HEK293 (cell line): ENCODE measurements around the gene TMEM198.

Experiments
- CTCF ChIA-PET: fragments of 350-600 bp; formaldehyde crosslinking; extraction: SDS; loops from one replicate; lab custom pipeline; 2021; ENCODE audit warnings: antibody characterized with exemption; lab: Yijun Ruan, JAX
- POLR2A ChIA-PET: fragments of 300-600 bp; formaldehyde crosslinking; extraction: SDS; loops from one replicate; lab custom pipeline; 2020; ENCODE audit warnings: antibody characterized with exemption, inconsistent platforms; lab: Yijun Ruan, JAX
- H3K27ac ChIP-seq: fragments of 200-500 bp; sonication (Bioruptor generic); 2 replicates; pipeline ENCODE4 v1.5.1; 2014; ENCODE audit warnings: low read depth, low read length, control low read depth, inconsistent platforms; ENCODE audit errors: extremely low read depth
- H3K36me3 ChIP-seq, 2 experiments: fragments of 200-500 bp in 1 of 2; sonication (Bioruptor generic) in 1 of 2; 1 replicate in 1 of 2; 2 replicates in 1 of 2; pipeline ENCODE4 v1.5.1; 2014 to 2017; ENCODE audit warnings: inconsistent platforms in 2 of 2, low read length in 2 of 2; ENCODE audit not compliant: control insufficient read depth in 2 of 2, insufficient read depth in 1 of 2
- H3K4me1 ChIP-seq: fragments of 200-500 bp; sonication (Bioruptor generic); 2 replicates; pipeline ENCODE4 v1.5.1; 2014; ENCODE audit warnings: mild to moderate bottlenecking, low read length, inconsistent platforms; ENCODE audit not compliant: control insufficient read depth, insufficient read depth
- H3K4me3 ChIP-seq: 2 replicates; pipeline ENCODE4 v1.5.1; 2011; ENCODE audit warnings: low read depth, mild to moderate bottlenecking, control low read depth, low read length, moderate library complexity
- H3K9me3 ChIP-seq: fragments of 200-500 bp; sonication (Bioruptor generic); 2 replicates; pipeline ENCODE4 v1.5.1; 2014; ENCODE audit warnings: low read depth, low read length, inconsistent platforms; ENCODE audit not compliant: control insufficient read depth, insufficient read depth
- PBX3 ChIP-seq: sonication (generic); formaldehyde crosslinking; IDR thresholded peaks from 2 replicates; pipeline ENCODE4 v1.8.1; 2022; ENCODE audit warnings: mild to moderate bottlenecking, moderate library complexity, missing genetic modification reagents
- SCRT1 ChIP-seq: fragments of 450-650 bp; formaldehyde crosslinking; IDR thresholded peaks from 2 replicates; pipeline ENCODE4 v1.5.1; 2016; ENCODE audit warnings: missing biosample characterization, missing genetic modification characterization, borderline replicate concordance
- SP2 ChIP-seq: fragments of 450-650 bp; formaldehyde crosslinking; IDR thresholded peaks from 2 replicates; pipeline ENCODE4 v1.5.1; 2016; ENCODE audit warnings: missing biosample characterization, missing genetic modification characterization
- SP7 ChIP-seq: fragments of 450-650 bp; formaldehyde crosslinking; IDR thresholded peaks from 2 replicates; pipeline ENCODE4 v1.5.1; 2016; ENCODE audit warnings: missing biosample characterization, missing genetic modification characterization
- WT1 ChIP-seq: fragments of 450-650 bp; formaldehyde crosslinking; IDR thresholded peaks from 2 replicates; pipeline ENCODE4 v1.5.1; 2016; ENCODE audit warnings: missing biosample characterization, missing genetic modification characterization
- ZBTB21 ChIP-seq: fragments of 450-650 bp; formaldehyde crosslinking; IDR thresholded peaks from 2 replicates; pipeline ENCODE4 v1.5.1; 2017; ENCODE audit warnings: missing biosample characterization, missing genetic modification characterization
- ZFP37 ChIP-seq: fragments of 450-650 bp; formaldehyde crosslinking; IDR thresholded peaks from 2 replicates; pipeline ENCODE4 v1.5.1; 2016; ENCODE audit warnings: missing biosample characterization, missing genetic modification characterization
- ZNF114 ChIP-seq: fragments of 450-650 bp; formaldehyde crosslinking; IDR thresholded peaks from 2 replicates; pipeline ENCODE4 v1.5.0; 2017; ENCODE audit warnings: missing biosample characterization, missing genetic modification characterization
- ZNF146 ChIP-seq: fragments of 450-650 bp; formaldehyde crosslinking; IDR thresholded peaks from 2 replicates; pipeline ENCODE4 v1.5.1; 2016; ENCODE audit warnings: missing biosample characterization, missing genetic modification characterization
- ZNF157 ChIP-seq: fragments of 450-650 bp; formaldehyde crosslinking; IDR thresholded peaks from 2 replicates; pipeline ENCODE4 v1.5.1; 2016; ENCODE audit warnings: missing biosample characterization, missing genetic modification characterization
- ZNF174 ChIP-seq: fragments of 450-650 bp; formaldehyde crosslinking; IDR thresholded peaks from 2 replicates; pipeline ENCODE4 v1.5.0; 2017; ENCODE audit warnings: missing biosample characterization, mild to moderate bottlenecking, missing genetic modification characterization
- ZNF280C ChIP-seq: fragments of 450-650 bp; formaldehyde crosslinking; IDR thresholded peaks from 2 replicates; pipeline ENCODE4 v1.5.1; 2016; ENCODE audit warnings: missing biosample characterization, missing genetic modification characterization
- ZNF292 ChIP-seq: fragments of 450-650 bp; formaldehyde crosslinking; IDR thresholded peaks from 2 replicates; pipeline ENCODE4 v1.5.1; 2016; ENCODE audit warnings: low read depth, missing biosample characterization, missing genetic modification characterization, borderline replicate concordance
- ZNF311 ChIP-seq: fragments of 450-650 bp; formaldehyde crosslinking; IDR thresholded peaks from 2 replicates; pipeline ENCODE4 v1.5.1; 2017; ENCODE audit warnings: missing biosample characterization, missing genetic modification characterization, borderline replicate concordance
- ZNF391 ChIP-seq: fragments of 450-650 bp; formaldehyde crosslinking; IDR thresholded peaks from 2 replicates; pipeline ENCODE4 v1.5.1; 2016; ENCODE audit warnings: low read depth, missing biosample characterization, missing genetic modification characterization, borderline replicate concordance
- ZNF473 ChIP-seq: fragments of 450-650 bp; formaldehyde crosslinking; IDR thresholded peaks from 2 replicates; pipeline ENCODE4 v1.5.1; 2017; ENCODE audit warnings: missing biosample characterization, missing genetic modification characterization
- ZNF514 ChIP-seq: fragments of 450-650 bp; formaldehyde crosslinking; IDR thresholded peaks from 2 replicates; pipeline ENCODE4 v1.5.1; 2016; ENCODE audit warnings: missing biosample characterization, missing genetic modification characterization
- ZNF518A ChIP-seq: fragments of 450-650 bp; formaldehyde crosslinking; conservative IDR thresholded peaks from 2 replicates; pipeline ENCODE4 v1.5.1; 2016; ENCODE audit warnings: low read depth, missing biosample characterization, missing genetic modification characterization
- TF ChIP-seq, protein P1 (sequence below): fragments of 450-650 bp; formaldehyde crosslinking; IDR thresholded peaks from 2 replicates; pipeline ENCODE4 v1.5.0; 2017; ENCODE audit warnings: missing biosample characterization, missing genetic modification characterization, borderline replicate concordance
- TF ChIP-seq, protein P2 (sequence below): fragments of 450-650 bp; formaldehyde crosslinking; IDR thresholded peaks from 2 replicates; pipeline ENCODE4 v1.5.1; 2017; ENCODE audit warnings: missing biosample characterization, missing genetic modification characterization
- TF ChIP-seq, protein P3 (sequence below): fragments of 450-650 bp; formaldehyde crosslinking; IDR thresholded peaks from 2 replicates; pipeline ENCODE4 v1.5.1; 2016; ENCODE audit warnings: missing biosample characterization, missing genetic modification characterization

The TMEM198 gene

GRCh38 chr2:219597552-219598307 lies 53.9 kb downstream of the TMEM198 start, which contains the start of gene STK11IP:
STK11IP (plus strand) TSS chr2:219597857; CDS start chr2:219598120, 263 bp downstream.
- peak within 1 kb of the TSS; percentile 85 for H3K27ac ChIP-seq
- POLR2A ChIA-PET = interaction anchor here (0.6 to 4.4 kb wide), 14 partner anchors 10 to 210 kb away, joined by 3 to 44 read pairs (median 4); partner anchors contain the start of genes CHPF, DNPEP, INHA and OBSL1
- peaks cover 6% of the 10 kb centered on the region for H3K4me1 ChIP-seq
- no peaks in the 10 kb centered on the region for H3K9me3 ChIP-seq
- CTCF ChIA-PET = interaction anchor here (0.6 to 3.4 kb wide), 5 partner anchors 38 to 669 kb away, joined by 3 to 13 read pairs (median 6); no protein-coding TSS in a partner anchor
- peaks cover 0 to 18% of the 10 kb centered on the region in 2 experiments; a peak in 1 of 3 replicates for H3K36me3 ChIP-seq
- peak within 1 kb of the TSS; percentile 84 for H3K4me3 ChIP-seq
- TF ChIP-seq ZBTB21 (tag by site-specific recombination) (no peak), ZNF114 (no peak), ZNF280C (no peak), ZNF391 (tag by site-specific recombination) (no peak), SP2 (tag by site-specific recombination) (peak; percentile 92), ZNF473 (tag by site-specific recombination) (no peak), SCRT1 (tag by site-specific recombination) (peak; percentile 98), ZNF174 (tag by site-specific recombination) (no peak), PBX3 (CRISPR knock-in tag) (no peak), ZNF514 (tag by site-specific recombination) (no peak), ZNF146 (tag by site-specific recombination) (no peak), ZNF292 (tag by site-specific recombination) (no peak), SP7 (peak; percentile 43; the same call in 1 of the 2 replicates), ZNF311 (tag by site-specific recombination) (no peak), ZFP37 (tag by site-specific recombination) (no peak), WT1 (tag by site-specific recombination) (peak; percentile 63), ZNF157 (tag by site-specific recombination) (no peak), ZNF518A (tag by site-specific recombination) (peak; percentile 99)
- TF ChIP-seq, protein P1, sequence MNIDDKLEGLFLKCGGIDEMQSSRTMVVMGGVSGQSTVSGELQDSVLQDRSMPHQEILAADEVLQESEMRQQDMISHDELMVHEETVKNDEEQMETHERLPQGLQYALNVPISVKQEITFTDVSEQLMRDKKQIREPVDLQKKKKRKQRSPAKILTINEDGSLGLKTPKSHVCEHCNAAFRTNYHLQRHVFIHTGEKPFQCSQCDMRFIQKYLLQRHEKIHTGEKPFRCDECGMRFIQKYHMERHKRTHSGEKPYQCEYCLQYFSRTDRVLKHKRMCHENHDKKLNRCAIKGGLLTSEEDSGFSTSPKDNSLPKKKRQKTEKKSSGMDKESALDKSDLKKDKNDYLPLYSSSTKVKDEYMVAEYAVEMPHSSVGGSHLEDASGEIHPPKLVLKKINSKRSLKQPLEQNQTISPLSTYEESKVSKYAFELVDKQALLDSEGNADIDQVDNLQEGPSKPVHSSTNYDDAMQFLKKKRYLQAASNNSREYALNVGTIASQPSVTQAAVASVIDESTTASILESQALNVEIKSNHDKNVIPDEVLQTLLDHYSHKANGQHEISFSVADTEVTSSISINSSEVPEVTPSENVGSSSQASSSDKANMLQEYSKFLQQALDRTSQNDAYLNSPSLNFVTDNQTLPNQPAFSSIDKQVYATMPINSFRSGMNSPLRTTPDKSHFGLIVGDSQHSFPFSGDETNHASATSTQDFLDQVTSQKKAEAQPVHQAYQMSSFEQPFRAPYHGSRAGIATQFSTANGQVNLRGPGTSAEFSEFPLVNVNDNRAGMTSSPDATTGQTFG (tag by site-specific recombination) = no peak
- TF ChIP-seq, protein P2, sequence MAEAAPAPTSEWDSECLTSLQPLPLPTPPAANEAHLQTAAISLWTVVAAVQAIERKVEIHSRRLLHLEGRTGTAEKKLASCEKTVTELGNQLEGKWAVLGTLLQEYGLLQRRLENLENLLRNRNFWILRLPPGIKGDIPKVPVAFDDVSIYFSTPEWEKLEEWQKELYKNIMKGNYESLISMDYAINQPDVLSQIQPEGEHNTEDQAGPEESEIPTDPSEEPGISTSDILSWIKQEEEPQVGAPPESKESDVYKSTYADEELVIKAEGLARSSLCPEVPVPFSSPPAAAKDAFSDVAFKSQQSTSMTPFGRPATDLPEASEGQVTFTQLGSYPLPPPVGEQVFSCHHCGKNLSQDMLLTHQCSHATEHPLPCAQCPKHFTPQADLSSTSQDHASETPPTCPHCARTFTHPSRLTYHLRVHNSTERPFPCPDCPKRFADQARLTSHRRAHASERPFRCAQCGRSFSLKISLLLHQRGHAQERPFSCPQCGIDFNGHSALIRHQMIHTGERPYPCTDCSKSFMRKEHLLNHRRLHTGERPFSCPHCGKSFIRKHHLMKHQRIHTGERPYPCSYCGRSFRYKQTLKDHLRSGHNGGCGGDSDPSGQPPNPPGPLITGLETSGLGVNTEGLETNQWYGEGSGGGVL = peak; percentile 81
- TF ChIP-seq, protein P3, sequence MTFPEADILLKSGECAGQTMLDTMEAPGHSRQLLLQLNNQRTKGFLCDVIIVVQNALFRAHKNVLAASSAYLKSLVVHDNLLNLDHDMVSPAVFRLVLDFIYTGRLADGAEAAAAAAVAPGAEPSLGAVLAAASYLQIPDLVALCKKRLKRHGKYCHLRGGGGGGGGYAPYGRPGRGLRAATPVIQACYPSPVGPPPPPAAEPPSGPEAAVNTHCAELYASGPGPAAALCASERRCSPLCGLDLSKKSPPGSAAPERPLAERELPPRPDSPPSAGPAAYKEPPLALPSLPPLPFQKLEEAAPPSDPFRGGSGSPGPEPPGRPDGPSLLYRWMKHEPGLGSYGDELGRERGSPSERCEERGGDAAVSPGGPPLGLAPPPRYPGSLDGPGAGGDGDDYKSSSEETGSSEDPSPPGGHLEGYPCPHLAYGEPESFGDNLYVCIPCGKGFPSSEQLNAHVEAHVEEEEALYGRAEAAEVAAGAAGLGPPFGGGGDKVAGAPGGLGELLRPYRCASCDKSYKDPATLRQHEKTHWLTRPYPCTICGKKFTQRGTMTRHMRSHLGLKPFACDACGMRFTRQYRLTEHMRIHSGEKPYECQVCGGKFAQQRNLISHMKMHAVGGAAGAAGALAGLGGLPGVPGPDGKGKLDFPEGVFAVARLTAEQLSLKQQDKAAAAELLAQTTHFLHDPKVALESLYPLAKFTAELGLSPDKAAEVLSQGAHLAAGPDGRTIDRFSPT = no peak
